IMR-90 (cell line): ENCODE results near the gene P3H1.

Experiments used
- MAFK ChIP-seq: IDR thresholded peaks from 2 replicates; pipeline ENCODE4 v1.6.1; 2012; ENCODE audit warnings: low read depth, low read length, improper control_type of control experiment
- NFE2L2 ChIP-seq: fragments of 150-350 bp; IDR thresholded peaks from 2 replicates; pipeline ENCODE4 v1.6.1; 2016; ENCODE audit warnings: low read depth, mild to moderate bottlenecking, low read length
- SMC3 ChIP-seq: fragments of 150-350 bp; IDR thresholded peaks from 2 replicates; pipeline ENCODE4 v1.6.1; 2016; ENCODE audit warnings: low read depth, mild to moderate bottlenecking, antibody characterized with exemption, low read length, moderate library complexity
- TF ChIP-seq, protein P1 (sequence below): conservative IDR thresholded peaks from 2 replicates; pipeline ENCODE4 v1.5.1; 2012; ENCODE audit warnings: mild to moderate bottlenecking, low read depth, low read length, improper control_type of control experiment
- TF ChIP-seq, protein P2 (sequence below): fragments of 150-350 bp; IDR thresholded peaks from 2 replicates; pipeline ENCODE4 v1.6.1; 2017; ENCODE audit warnings: mild to moderate bottlenecking, antibody characterized with exemption, low read length, low read depth

DNA sequence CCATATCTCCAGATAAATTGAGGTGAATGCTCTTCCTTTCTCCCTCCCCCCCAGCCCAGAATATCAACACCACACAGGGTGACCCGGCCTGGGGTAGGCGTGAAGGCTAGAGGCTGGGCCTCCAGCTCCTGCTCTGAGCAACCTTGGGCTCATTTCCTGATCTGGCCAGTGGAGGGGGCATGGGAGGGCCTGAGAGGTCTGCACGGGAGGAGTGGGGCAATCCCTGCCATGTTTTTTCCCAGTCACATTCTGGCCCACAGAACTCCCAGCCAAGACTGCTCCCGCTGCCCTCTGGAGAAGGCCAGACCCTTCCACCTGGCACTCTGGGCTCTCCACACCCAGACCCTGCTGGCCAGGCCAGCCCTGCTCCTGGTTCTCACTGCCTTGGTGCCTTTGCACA is 30.7 kb downstream of the P3H1 start:
- TF ChIP-seq, protein P1, sequence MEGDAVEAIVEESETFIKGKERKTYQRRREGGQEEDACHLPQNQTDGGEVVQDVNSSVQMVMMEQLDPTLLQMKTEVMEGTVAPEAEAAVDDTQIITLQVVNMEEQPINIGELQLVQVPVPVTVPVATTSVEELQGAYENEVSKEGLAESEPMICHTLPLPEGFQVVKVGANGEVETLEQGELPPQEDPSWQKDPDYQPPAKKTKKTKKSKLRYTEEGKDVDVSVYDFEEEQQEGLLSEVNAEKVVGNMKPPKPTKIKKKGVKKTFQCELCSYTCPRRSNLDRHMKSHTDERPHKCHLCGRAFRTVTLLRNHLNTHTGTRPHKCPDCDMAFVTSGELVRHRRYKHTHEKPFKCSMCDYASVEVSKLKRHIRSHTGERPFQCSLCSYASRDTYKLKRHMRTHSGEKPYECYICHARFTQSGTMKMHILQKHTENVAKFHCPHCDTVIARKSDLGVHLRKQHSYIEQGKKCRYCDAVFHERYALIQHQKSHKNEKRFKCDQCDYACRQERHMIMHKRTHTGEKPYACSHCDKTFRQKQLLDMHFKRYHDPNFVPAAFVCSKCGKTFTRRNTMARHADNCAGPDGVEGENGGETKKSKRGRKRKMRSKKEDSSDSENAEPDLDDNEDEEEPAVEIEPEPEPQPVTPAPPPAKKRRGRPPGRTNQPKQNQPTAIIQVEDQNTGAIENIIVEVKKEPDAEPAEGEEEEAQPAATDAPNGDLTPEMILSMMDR = peak; percentile 39
- no peak for TF ChIP-seq NFE2L2
- TF ChIP-seq MAFK = no peak
- TF ChIP-seq SMC3 = no peak
- TF ChIP-seq, protein P2, sequence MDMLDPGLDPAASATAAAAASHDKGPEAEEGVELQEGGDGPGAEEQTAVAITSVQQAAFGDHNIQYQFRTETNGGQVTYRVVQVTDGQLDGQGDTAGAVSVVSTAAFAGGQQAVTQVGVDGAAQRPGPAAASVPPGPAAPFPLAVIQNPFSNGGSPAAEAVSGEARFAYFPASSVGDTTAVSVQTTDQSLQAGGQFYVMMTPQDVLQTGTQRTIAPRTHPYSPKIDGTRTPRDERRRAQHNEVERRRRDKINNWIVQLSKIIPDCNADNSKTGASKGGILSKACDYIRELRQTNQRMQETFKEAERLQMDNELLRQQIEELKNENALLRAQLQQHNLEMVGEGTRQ = no peak
